Astrocyte (in vitro differentiated cells and primary cell): ENCODE measurements around the gene TEX22. TPM values are rescaled to one million over a fixed set of nuclear protein-coding genes. Genes with fewer than 3 reads are reported as not detected.

Source experiments
- DNase-seq: peaks from one replicate; pipeline ENCODE4 v3.0.0-alpha.2; 2010; ENCODE audit warnings: low read depth
- FAIRE-seq: peaks from 2 replicates; lab custom pipeline; 2011; peaks lifted over from hg19 to GRCh38; lab: Jason Lieb, UNC
- H2AFZ ChIP-seq: 2 replicates; pipeline ENCODE4 v1.6.0; 2012; ENCODE audit warnings: low read depth, low read length, inconsistent platforms
- H3K27ac ChIP-seq: 2 replicates; pipeline ENCODE4 v1.5.1; 2011; ENCODE audit warnings: low read depth, low read length, inconsistent platforms
- H3K27me3 ChIP-seq: 2 replicates; pipeline ENCODE4 v1.6.0; 2011; ENCODE audit warnings: low read length, inconsistent platforms; ENCODE audit not compliant: insufficient read depth
- H3K36me3 ChIP-seq: 2 replicates; pipeline ENCODE4 v1.5.1; 2011; ENCODE audit warnings: low read length, inconsistent platforms; ENCODE audit not compliant: insufficient read depth
- H3K4me1 ChIP-seq: 2 replicates; pipeline ENCODE4 v1.5.1; 2011; ENCODE audit warnings: low read length, inconsistent platforms; ENCODE audit not compliant: insufficient read depth
- H3K4me2 ChIP-seq: 2 replicates; pipeline ENCODE4 v1.6.0; 2012; ENCODE audit warnings: low read length, inconsistent platforms
- H3K4me3 ChIP-seq: 2 replicates; pipeline ENCODE4 v1.5.1; 2011; ENCODE audit warnings: low read depth, mild to moderate bottlenecking, low read length, inconsistent platforms; ENCODE audit not compliant: insufficient read depth
- H3K79me2 ChIP-seq: 2 replicates; pipeline ENCODE4 v1.6.0; 2012; ENCODE audit warnings: mild to moderate bottlenecking, low read length, inconsistent platforms; ENCODE audit not compliant: insufficient read depth
- H3K9ac ChIP-seq: 2 replicates; pipeline ENCODE4 v1.6.0; 2012; ENCODE audit warnings: mild to moderate bottlenecking, low read length, inconsistent platforms
- H3K9me3 ChIP-seq: 2 replicates; pipeline ENCODE4 v1.5.1; 2012; ENCODE audit warnings: low read depth, mild to moderate bottlenecking, low read length, inconsistent platforms; ENCODE audit not compliant: insufficient read depth
- H4K20me1 ChIP-seq: 2 replicates; pipeline ENCODE4 v1.6.0; 2012; ENCODE audit warnings: low read length, inconsistent platforms; ENCODE audit not compliant: insufficient read depth
- H3K27ac Mint-ChIP-seq: one replicate; pipeline ENCODE4 v1.8.0; 2021; ENCODE audit warnings: mild to moderate bottlenecking, mixed read lengths; ENCODE audit not compliant: unreplicated experiment
- H3K27me3 Mint-ChIP-seq: one replicate; pipeline ENCODE4 v1.8.0; 2021; ENCODE audit warnings: low read depth, mixed read lengths; ENCODE audit not compliant: unreplicated experiment
- H3K36me3 Mint-ChIP-seq: one replicate; pipeline ENCODE4 v1.8.0; 2021; ENCODE audit warnings: low read depth, mixed read lengths; ENCODE audit not compliant: unreplicated experiment
- H3K4me1 Mint-ChIP-seq: one replicate; pipeline ENCODE4 v1.8.0; 2021; ENCODE audit warnings: low read depth, mixed read lengths; ENCODE audit not compliant: unreplicated experiment
- H3K4me3 Mint-ChIP-seq: one replicate; pipeline ENCODE4 v1.8.0; 2021; ENCODE audit warnings: mild to moderate bottlenecking, moderate library complexity, mixed read lengths; ENCODE audit not compliant: unreplicated experiment
- H3K9me3 Mint-ChIP-seq: one replicate; pipeline ENCODE4 v1.8.0; 2021; ENCODE audit warnings: mild to moderate bottlenecking, mixed read lengths; ENCODE audit not compliant: unreplicated experiment
- CTCF ChIP-seq: IDR thresholded peaks from 2 replicates; pipeline ENCODE4 v1.5.1; 2011; ENCODE audit warnings: low read depth, mild to moderate bottlenecking, inconsistent platforms, low read length, moderate library complexity; ENCODE audit not compliant: insufficient read depth
- EZH2 ChIP-seq: IDR thresholded peaks from 2 replicates; pipeline ENCODE4 v1.6.1; 2012; ENCODE audit warnings: mild to moderate bottlenecking, low read length, inconsistent platforms; ENCODE audit not compliant: insufficient read depth
- total RNA-seq: library from RNA; stranded (reverse); gene quantifications from 2 replicates; pipeline ENCODE4 v1.2.1, GENCODE V29; 2021

The TEX22 gene
- total RNA-seq, 1 donor from 2014 or later: 1.2 TPM

GRCh38 chr14:105411985-105412770 lies 13.8 kb downstream of the TEX22 start:
- DNase-seq (no peak), FAIRE-seq (no peak)
- no peaks in the 10 kb centered on the region for H3K79me2 ChIP-seq
- H3K36me3 ChIP-seq: no peaks in the 10 kb centered on the region
- Mint-ChIP-seq H3K27ac (no peak overlapping the region), H3K4me3 (no peak overlapping the region), H3K36me3 (peaks cover 8% of the 10 kb centered on the region), H3K27me3 (peaks cover 25% of the 10 kb centered on the region), H3K9me3 (no peaks in the 10 kb centered on the region), H3K4me1 (no peaks in the 10 kb centered on the region)
- H4K20me1 ChIP-seq: peaks cover 4% of the 10 kb centered on the region
- no peak overlapping the region for H3K27ac ChIP-seq
- peak overlapping the region; percentile 76 for H3K4me2 ChIP-seq
- H3K27me3 ChIP-seq: peaks cover 6% of the 10 kb centered on the region
- no peak overlapping the region for H3K4me3 ChIP-seq
- peaks cover 3% of the 10 kb centered on the region for H3K4me1 ChIP-seq
- H3K9me3 ChIP-seq: no peaks in the 10 kb centered on the region
- TF ChIP-seq CTCF: no peak
- no peak for TF ChIP-seq EZH2
- no peak overlapping the region for H2AFZ ChIP-seq
- H3K9ac ChIP-seq: no peak overlapping the region

DNA sequence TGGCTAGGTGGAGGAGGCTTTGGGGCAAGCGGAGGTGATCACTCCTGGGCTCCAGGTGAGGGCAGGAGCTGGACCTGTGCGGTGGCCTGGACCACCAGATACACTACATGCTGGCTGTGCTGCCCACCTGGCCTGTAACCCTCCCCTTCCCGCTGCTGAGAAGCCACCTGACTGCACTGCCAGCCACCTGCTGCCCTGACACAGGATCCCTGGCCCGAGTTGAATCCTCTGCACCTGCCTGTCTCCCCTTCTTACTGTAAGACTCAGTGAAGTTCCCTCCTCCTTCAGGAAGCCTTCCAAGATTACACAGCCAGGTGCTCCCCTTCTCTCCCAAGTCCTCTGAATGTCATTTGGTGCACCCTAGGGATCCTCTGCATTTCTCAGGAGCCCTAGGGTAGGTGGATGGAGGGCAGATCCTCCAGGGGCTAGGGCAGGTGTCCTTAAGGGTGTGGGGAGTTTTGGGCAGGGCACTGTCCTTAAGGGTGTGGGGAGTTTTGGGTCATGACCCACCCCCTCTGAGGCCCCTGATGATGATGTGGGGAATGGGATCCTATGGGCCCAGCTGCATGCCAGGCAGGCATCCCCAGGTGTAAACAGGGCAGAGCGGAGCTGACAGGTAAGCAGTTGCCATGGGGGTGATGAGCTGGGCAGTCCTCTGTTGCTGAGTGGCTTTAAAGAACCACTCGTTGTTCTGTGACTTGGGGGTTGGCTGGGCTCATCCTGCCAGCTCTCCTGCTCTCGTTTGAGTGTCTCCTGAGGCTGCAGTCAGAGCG lies 14.6 kb downstream of the TEX22 start:
- Histone ChIP-seq H2AFZ (no peak overlapping the region), H3K36me3 (no peaks in the 10 kb centered on the region), H3K4me1 (peaks cover 3% of the 10 kb centered on the region), H4K20me1 (peaks cover 4% of the 10 kb centered on the region), H3K79me2 (no peaks in the 10 kb centered on the region), H3K27me3 (peaks cover 6% of the 10 kb centered on the region), H3K4me2 (no peak overlapping the region), H3K4me3 (no peak overlapping the region), H3K9ac (no peak overlapping the region), H3K9me3 (no peaks in the 10 kb centered on the region), H3K27ac (no peak overlapping the region)
- H3K4me1 Mint-ChIP-seq: no peaks in the 10 kb centered on the region
- DNase-seq: no peak
- TF ChIP-seq CTCF (no peak), EZH2 (no peak)
- no peak overlapping the region for H3K4me3 Mint-ChIP-seq
- H3K27ac Mint-ChIP-seq: no peak overlapping the region
- no peaks in the 10 kb centered on the region for H3K9me3 Mint-ChIP-seq
- peaks cover 6% of the 10 kb centered on the region for H3K36me3 Mint-ChIP-seq
- peaks cover 23% of the 10 kb centered on the region for H3K27me3 Mint-ChIP-seq
- FAIRE-seq: no peak
